Gastroesophageal sphincter (tissue), 3 donors: ENCODE data around the gene FCHO1.

Experiments
- CTCF ChIP-seq, 4 experiments: fragments of 200-600 bp in 2 of 4; fragments of 450-650 bp in 2 of 4; sonication (generic) in 1 of 4; IDR thresholded peaks; one replicate each; pipeline ENCODE4 v1.5.1; 2017 to 2019; ENCODE audit warnings: antibody characterized with exemption in 4 of 4, mild to moderate bottlenecking in 2 of 4, moderate library complexity in 2 of 4
- POLR2A ChIP-seq, 2 donors: fragments of 450-650 bp; IDR thresholded peaks; one replicate each; pipeline ENCODE4 v1.6.1; 2017; ENCODE audit warnings: antibody characterized with exemption in 2 of 2, mild to moderate bottlenecking in 2 of 2, moderate library complexity in 1 of 2
- POLR2AphosphoS5 ChIP-seq: sonication (generic); formaldehyde crosslinking; IDR thresholded peaks from one replicate; pipeline ENCODE4 v1.6.1; 2017; ENCODE audit warnings: antibody characterized with exemption

DNA sequence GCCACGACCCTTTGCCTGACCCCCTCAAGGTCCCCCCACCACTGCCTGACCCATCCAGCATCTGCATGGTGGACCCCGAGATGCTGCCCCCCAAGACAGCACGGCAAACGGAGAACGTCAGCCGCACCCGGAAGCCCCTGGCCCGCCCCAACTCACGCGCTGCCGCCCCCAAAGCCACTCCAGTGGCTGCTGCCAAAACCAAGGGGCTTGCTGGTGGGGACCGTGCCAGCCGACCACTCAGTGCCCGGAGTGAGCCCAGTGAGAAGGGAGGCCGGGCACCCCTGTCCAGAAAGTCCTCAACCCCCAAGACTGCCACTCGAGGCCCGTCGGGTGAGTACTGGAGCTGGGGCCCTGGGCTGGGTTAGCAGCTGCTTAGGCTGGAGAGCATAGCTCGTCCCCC, 23.4 kb upstream of the FCHO1 start:
- TF ChIP-seq CTCF (IDR thresholded peaks at IDR 0.05) = no peak
- no peak for TF ChIP-seq POLR2A (IDR thresholded peaks at IDR 0.05)
- no peak for TF ChIP-seq POLR2AphosphoS5
